Panc1 (cell line): ENCODE measurements around the gene IGF1. TPM values are rescaled to one million over a fixed set of nuclear protein-coding genes. Genes with fewer than 3 reads are reported as not detected.

Source experiments
- ATAC-seq: fragments of 200-7000 bp; cut with Tn5 transposase; 2 replicates; pipeline ENCODE4 v1.9.1; 2020; ENCODE audit warnings: mild to moderate bottlenecking, moderate library complexity
- BruUV-seq: library from RNA; stranded (reverse); fragments of 400-500 nt; replicated peaks from 2 replicates; lab custom pipeline; 2021; lab: Mats Ljungman, UMichigan
- CTCF ChIA-PET: fragments of 300-600 bp; sonication (Branson Sonifier 250); formaldehyde crosslinking; loops from one replicate; lab custom pipeline; 2022; ENCODE audit warnings: antibody characterized with exemption; lab: Charles Lee
- POLR2A ChIA-PET: fragments of 300-600 bp; sonication (Branson Sonifier 250); formaldehyde crosslinking; loops from one replicate; lab custom pipeline; 2022; ENCODE audit warnings: antibody characterized with exemption; lab: Charles Lee
- DNase-seq: peaks from one replicate; pipeline ENCODE4 v3.0.0-alpha.2; 2010; ENCODE audit warnings: low read depth, low spot score
- H3K27ac ChIP-seq: 2 replicates; pipeline ENCODE4 v1.5.1; 2011; ENCODE audit warnings: mild to moderate bottlenecking, low read length, inconsistent platforms
- H3K27me3 ChIP-seq: fragments of 200-500 bp; sonication (Bioruptor generic); 2 replicates; pipeline ENCODE4 v1.6.0; 2014; ENCODE audit warnings: low read length, inconsistent platforms; ENCODE audit not compliant: control insufficient read depth, insufficient read depth
- H3K36me3 ChIP-seq: fragments of 200-500 bp; sonication (Bioruptor generic); 2 replicates; pipeline ENCODE4 v1.5.1; 2014; ENCODE audit warnings: inconsistent platforms, mild to moderate bottlenecking, low read length, moderate library complexity; ENCODE audit not compliant: control insufficient read depth, insufficient read depth
- H3K4me1 ChIP-seq: 2 replicates; pipeline ENCODE4 v1.5.1; 2011; ENCODE audit warnings: inconsistent platforms, mild to moderate bottlenecking, low read length, moderate library complexity; ENCODE audit not compliant: control insufficient read depth, insufficient read depth
- H3K4me3 ChIP-seq, 2 experiments: 2 replicates each; pipeline ENCODE4 v1.5.1; 2011 to 2012; ENCODE audit warnings: low read depth in 2 of 2, low read length in 2 of 2, mild to moderate bottlenecking in 2 of 2, inconsistent platforms in 1 of 2, moderate library complexity in 1 of 2
- H3K9me3 ChIP-seq: fragments of 200-500 bp; sonication (Bioruptor generic); 2 replicates; pipeline ENCODE4 v1.5.1; 2014; ENCODE audit warnings: low read depth, mild to moderate bottlenecking, inconsistent platforms, low read length, moderate library complexity; ENCODE audit not compliant: control insufficient read depth, insufficient read depth
- CTCF ChIP-seq: fragments of 450-650 bp; IDR thresholded peaks from 2 replicates; pipeline ENCODE4 v1.5.1; 2017; ENCODE audit warnings: mild to moderate bottlenecking
- POLR2AphosphoS5 ChIP-seq: IDR thresholded peaks from 2 replicates; pipeline ENCODE4 v1.6.1; 2012; ENCODE audit warnings: mild to moderate bottlenecking, low read depth, low read length, moderate library complexity
- REST ChIP-seq, 2 experiments: IDR thresholded peaks; 2 replicates each; pipeline ENCODE4 v1.6.1; 2011 to 2012; ENCODE audit warnings: low read depth in 2 of 2, control low read depth in 1 of 2, low read length in 1 of 2, mild to moderate bottlenecking in 1 of 2, moderate library complexity in 1 of 2; ENCODE audit not compliant: insufficient read depth in 1 of 2
- SIN3A ChIP-seq: IDR thresholded peaks from 2 replicates; pipeline ENCODE4 v1.6.1; 2012; ENCODE audit warnings: low read depth, mild to moderate bottlenecking, low read length, moderate library complexity, borderline replicate concordance; ENCODE audit not compliant: insufficient read depth
- TCF7L2 ChIP-seq: IDR thresholded peaks from 2 replicates; pipeline ENCODE4 v1.6.1; 2011; ENCODE audit warnings: mild to moderate bottlenecking, low read depth, low read length, inconsistent platforms
- in situ Hi-C: cut with HindIII; loops from 2 replicates; pipeline ENCODE4 v1.10.0; 2016; ENCODE audit warnings: low sequenced_read_pairs, low pct_unique_long_range_greater_than_20kb
- intact Hi-C: fragments of 100-400 bp; cut with micrococcal nuclease; formaldehyde crosslinking; loops from one replicate; pipeline ENCODE4 v1.10.0; 2022; ENCODE audit not compliant: unreplicated experiment
- total RNA-seq: library from RNA; stranded (reverse); gene quantifications from one replicate; pipeline ENCODE4 v1.2.1, GENCODE V29; 2021; ENCODE audit not compliant: unreplicated experiment

IGF1 gene
- total RNA-seq, 1 experiment from 2014 or later = not detected

GRCh38 chr12:102372087-102372486, 108.3 kb downstream of the IGF1 start:
- CTCF ChIA-PET = no interaction called here
- no peak overlapping the region for H3K4me3 ChIP-seq
- no peak overlapping the region for H3K27ac ChIP-seq
- POLR2A ChIA-PET = no interaction called here
- intact Hi-C loops = no loop called here
- in situ Hi-C loops = no loop called here
- H3K9me3 ChIP-seq = no peaks in the 10 kb centered on the region
- DNase-seq = no peak
- TF ChIP-seq CTCF (no peak), SIN3A (no peak), TCF7L2 (no peak), POLR2AphosphoS5 (no peak), REST (IDR thresholded peaks at IDR 0.05; ENCODE audit: insufficient read depth in 1 of 2, low read depth in 2 of 2, low read length in 1 of 2) (no peak)
- H3K36me3 ChIP-seq = no peaks in the 10 kb centered on the region
- ATAC-seq = no peak
- no TSS peak for BruUV-seq
- H3K27me3 ChIP-seq = no peaks in the 10 kb centered on the region
- no peaks in the 10 kb centered on the region for H3K4me1 ChIP-seq

DNA sequence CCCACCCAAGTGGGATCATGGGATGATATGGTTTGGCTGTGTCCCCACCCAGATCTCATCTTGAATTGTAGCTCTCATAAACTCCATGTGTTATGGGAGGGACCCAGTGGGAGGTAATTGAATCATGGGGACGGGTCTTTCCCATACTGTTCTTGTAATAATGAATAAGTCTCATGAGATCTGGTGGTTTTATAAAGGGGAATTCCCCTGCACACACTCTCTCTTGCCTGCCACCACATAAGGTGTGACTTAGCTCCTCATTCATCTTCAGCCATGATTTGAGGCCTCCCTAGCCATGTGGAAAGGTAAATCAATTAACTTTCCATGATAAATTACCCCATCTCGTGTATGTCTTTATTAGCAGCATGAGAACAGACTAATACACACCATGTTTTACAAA, 109.2 kb downstream of the IGF1 start:
- TF ChIP-seq REST (IDR thresholded peaks at IDR 0.05; ENCODE audit: insufficient read depth in 1 of 2, low read depth in 2 of 2, low read length in 1 of 2) (no peak), TCF7L2 (no peak), POLR2AphosphoS5 (no peak), SIN3A (no peak), CTCF (no peak)
- in situ Hi-C loops = no loop called here
- H3K4me3 ChIP-seq = no peak overlapping the region
- H3K36me3 ChIP-seq = no peaks in the 10 kb centered on the region
- ATAC-seq (no peak), DNase-seq (no peak)
- H3K27me3 ChIP-seq = no peaks in the 10 kb centered on the region
- POLR2A ChIA-PET = interaction anchor here (0.6 kb wide), 1 partner anchor 534 kb away, joined by 3 read pairs; no protein-coding TSS in a partner anchor
- CTCF ChIA-PET = no interaction called here
- no TSS peak for BruUV-seq
- H3K27ac ChIP-seq = no peak overlapping the region
- intact Hi-C loops = no loop called here
- H3K9me3 ChIP-seq = no peaks in the 10 kb centered on the region
- no peaks in the 10 kb centered on the region for H3K4me1 ChIP-seq
